Measurements from ENCODE around the gene IL21R.

Gene IL21R

GRCh38 chr16:27405546-27406451, 3.8 kb downstream of the IL21R start:
- H3K4me1 ChIP-seq (ENCODE audit: control insufficient read depth, insufficient read depth, low read length), result no peaks in the 10 kb centered on the region
- TF ChIP-seq ZNF580 (tag by site-specific recombination; IDR thresholded peaks at IDR 0.05) (no peak), ZNF571 (tag by site-specific recombination; IDR thresholded peaks at IDR 0.05) (no peak), KLF16 (tag by site-specific recombination; IDR thresholded peaks at IDR 0.05) (no peak), IKZF3 (tag by site-specific recombination; IDR thresholded peaks at IDR 0.05) (no peak), ZNF280D (tag by site-specific recombination; IDR thresholded peaks at IDR 0.05) (no peak), ZIC2 (tag by site-specific recombination; IDR thresholded peaks at IDR 0.05) (no peak), ZNF48 (tag by site-specific recombination; IDR thresholded peaks at IDR 0.05) (no peak), ZNF391 (tag by site-specific recombination; IDR thresholded peaks at IDR 0.05; ENCODE audit: borderline replicate concordance, low read depth) (no peak), ZNF514 (tag by site-specific recombination; IDR thresholded peaks at IDR 0.05) (no peak), ZNF362 (tag by site-specific recombination; IDR thresholded peaks at IDR 0.05) (no peak), ZNF366 (tag by site-specific recombination; conservative IDR thresholded peaks at IDR 0.05) (no peak)
- no peaks in the 10 kb centered on the region for H3K9me3 ChIP-seq (ENCODE audit: control insufficient read depth, insufficient read depth, low read depth, low read length)
- H3K4me3 ChIP-seq (ENCODE audit: low read depth, low read length), result no peak overlapping the region
- CTCF ChIA-PET, result interaction anchor here (1.3 kb wide), 1 partner anchor 38 kb away, joined by 4 read pairs; no protein-coding TSS in a partner anchor
- POLR2A ChIA-PET, result no interaction called here
- H3K36me3 ChIP-seq (ENCODE audit: control insufficient read depth in 2 of 2, insufficient read depth in 1 of 2, low read length in 2 of 2), result no peaks in the 10 kb centered on the region
- no peak overlapping the region for H3K27ac ChIP-seq (ENCODE audit: extremely low read depth, low read depth, low read length)

- no peak for TF ChIP-seq ZNF701 (tag by site-specific recombination; IDR thresholded peaks at IDR 0.05)
- no peak for TF ChIP-seq ZNF501 (tag by site-specific recombination; IDR thresholded peaks at IDR 0.05)
- TF ChIP-seq ZNF510 (tag by site-specific recombination; IDR thresholded peaks at IDR 0.05; ENCODE audit: insufficient replicate concordance), result no peak
- no peak for TF ChIP-seq MZF1 (tag by site-specific recombination; IDR thresholded peaks at IDR 0.05; ENCODE audit: borderline replicate concordance)
- Histone ChIP-seq H3K36me3 (ENCODE audit: control insufficient read depth in 2 of 2, insufficient read depth in 1 of 2, low read length in 2 of 2) (no peaks in the 10 kb centered on the region), H3K4me1 (ENCODE audit: control insufficient read depth, insufficient read depth, low read length) (no peaks in the 10 kb centered on the region), H3K4me3 (ENCODE audit: low read depth, low read length) (no peak overlapping the region), H3K9me3 (ENCODE audit: control insufficient read depth, insufficient read depth, low read depth, low read length) (no peaks in the 10 kb centered on the region), H3K27ac (ENCODE audit: extremely low read depth, low read depth, low read length) (no peak overlapping the region)
- ChIA-PET CTCF (interaction anchor here (0.6 kb wide), 1 partner anchor 142 kb away, joined by 3 read pairs; no protein-coding TSS in a partner anchor), POLR2A (no interaction called here)
These were observed 4.6 kb downstream of the IL21R start for GRCh38 chr16:27406511-27407128.

- H3K4me1 ChIP-seq (ENCODE audit: control insufficient read depth, insufficient read depth, low read length), result no peaks in the 10 kb centered on the region
- H3K36me3 ChIP-seq (ENCODE audit: control insufficient read depth in 2 of 2, insufficient read depth in 1 of 2, low read length in 2 of 2), result no peaks in the 10 kb centered on the region
- ChIA-PET POLR2A (interaction anchor here (0.6 kb wide), 1 partner anchor 19 kb away, joined by 3 read pairs; no protein-coding TSS in a partner anchor), CTCF (interaction anchor here (0.6 kb wide), 1 partner anchor 143 kb away, joined by 3 read pairs; no protein-coding TSS in a partner anchor)
- H3K9me3 ChIP-seq (ENCODE audit: control insufficient read depth, insufficient read depth, low read depth, low read length), result no peaks in the 10 kb centered on the region
- H3K4me3 ChIP-seq (ENCODE audit: low read depth, low read length), result no peak overlapping the region
- no peak overlapping the region for H3K27ac ChIP-seq (ENCODE audit: extremely low read depth, low read depth, low read length)
- TF ChIP-seq ELK4 (IDR thresholded peaks at IDR 0.05; ENCODE audit: borderline replicate concordance, low read depth, low read length), result no peak
- TF ChIP-seq ZNF518A (tag by site-specific recombination; conservative IDR thresholded peaks at IDR 0.05; ENCODE audit: low read depth), result no peak
- no peak for TF ChIP-seq SCRT2 (tag by site-specific recombination; IDR thresholded peaks at IDR 0.05)
- no peak for TF ChIP-seq ZNF747 (tag by site-specific recombination; IDR thresholded peaks at IDR 0.05)
These were observed 5.2 kb downstream of the IL21R start for GRCh38 chr16:27407133-27407532.

All from HEK293 (cell line).